HFFc6 (cell line): ENCODE data around the gene CKAP2L. TPM values are rescaled to one million over a fixed set of nuclear protein-coding genes. Genes with fewer than 3 reads are reported as not detected.

Experiments
- DNase-seq: peaks from one replicate; pipeline ENCODE4 v3.0.0-alpha.2; 2018
- H3K27ac Mint-ChIP-seq: 2 replicates; pipeline ENCODE4 v1.8.0; 2020; ENCODE audit warnings: mild to moderate bottlenecking, mixed read lengths
- H3K27me3 Mint-ChIP-seq: 2 replicates; pipeline ENCODE4 v1.8.0; 2021; ENCODE audit warnings: mild to moderate bottlenecking, moderate library complexity, mixed read lengths; ENCODE audit not compliant: insufficient read depth
- H3K36me3 Mint-ChIP-seq: 2 replicates; pipeline ENCODE4 v1.8.0; 2021; ENCODE audit warnings: low read depth, mixed read lengths
- H3K4me1 Mint-ChIP-seq: 2 replicates; pipeline ENCODE4 v1.8.0; 2020; ENCODE audit warnings: low read depth, mixed read lengths
- H3K4me3 Mint-ChIP-seq: 2 replicates; pipeline ENCODE4 v1.8.0; 2020; ENCODE audit warnings: mild to moderate bottlenecking, moderate library complexity, mixed read lengths
- H3K9me3 Mint-ChIP-seq: 2 replicates; pipeline ENCODE4 v1.8.0; 2020; ENCODE audit warnings: mild to moderate bottlenecking, mixed read lengths
- CTCF ChIP-seq: fragments of 200-600 bp; sonication (generic); IDR thresholded peaks from 2 replicates; pipeline ENCODE4 v1.5.0; 2021; ENCODE audit warnings: antibody characterized with exemption, mild to moderate bottlenecking
- total RNA-seq, 6 experiments: library from RNA; stranded (reverse); fragmentation: NEBNext Ultra II Directional; extraction: Animal tissue kit (Norgen Biotek cat#: 25700); gene quantifications; 2 replicates in 1 of 6; 3 replicates in 5 of 6; pipeline ENCODE4 v1.2.3, GENCODE V29; 2021

The CKAP2L gene
- total RNA-seq, 6 experiments from 2014 or later: 10.6 to 35.7 (median 30.2) TPM

- Mint-ChIP-seq H3K9me3 (no peaks in the 10 kb centered on the region), H3K4me3 (no peak overlapping the region), H3K27ac (peak overlapping the region; percentile 98), H3K27me3 (no peaks in the 10 kb centered on the region; the same call in 1 of the 2 replicates), H3K4me1 (peaks cover 37% of the 10 kb centered on the region), H3K36me3 (no peaks in the 10 kb centered on the region)
- TF ChIP-seq CTCF: no peak
- DNase-seq: no peak
Observed at GRCh38 chr2:112693596-112693995, 70.8 kb downstream of the CKAP2L start.

- no peak for DNase-seq
- no peak for TF ChIP-seq CTCF
- Mint-ChIP-seq H3K36me3 (no peaks in the 10 kb centered on the region), H3K27me3 (no peaks in the 10 kb centered on the region; the same call in 1 of the 2 replicates), H3K4me1 (peaks cover 44% of the 10 kb centered on the region), H3K9me3 (no peaks in the 10 kb centered on the region), H3K27ac (peak overlapping the region; percentile 98), H3K4me3 (peak overlapping the region; percentile 60)
Observed at GRCh38 chr2:112692918-112693317, 71.5 kb downstream of the CKAP2L start.

GRCh38 chr2:112692495-112692911 is 71.9 kb downstream of the CKAP2L start:
- TF ChIP-seq CTCF: no peak
- Mint-ChIP-seq H3K4me1 (peaks cover 48% of the 10 kb centered on the region), H3K27me3 (no peaks in the 10 kb centered on the region; the same call in 1 of the 2 replicates), H3K36me3 (no peaks in the 10 kb centered on the region), H3K4me3 (peak overlapping the region; percentile 60), H3K9me3 (no peaks in the 10 kb centered on the region), H3K27ac (peak overlapping the region; percentile 98)
- DNase-seq: peak; percentile 96

DNA sequence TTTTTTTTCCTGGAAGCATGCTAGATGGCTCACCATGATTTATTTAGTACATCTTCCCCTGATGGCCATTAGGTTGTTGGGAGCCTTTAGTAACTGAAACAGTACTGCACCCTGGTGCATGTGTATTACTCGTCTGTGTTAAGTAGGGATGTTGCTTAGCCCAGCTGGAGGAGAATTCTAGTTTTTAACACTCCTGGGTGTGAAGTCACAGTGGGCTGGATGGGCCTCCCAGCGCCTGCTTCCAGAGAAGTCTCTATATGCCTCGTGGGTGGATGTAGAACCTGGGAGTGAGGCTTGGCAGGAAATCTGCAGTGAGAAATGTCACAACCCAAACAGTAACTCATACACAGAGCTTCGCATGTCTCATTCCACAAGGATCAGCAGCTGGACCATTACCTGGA is 72.5 kb downstream of the CKAP2L start:
- TF ChIP-seq CTCF: no peak
- peak overlapping the region; percentile 58 for H3K4me3 Mint-ChIP-seq
- no peaks in the 10 kb centered on the region for H3K36me3 Mint-ChIP-seq
- no peak for DNase-seq
- no peaks in the 10 kb centered on the region for H3K9me3 Mint-ChIP-seq
- no peaks in the 10 kb centered on the region; the same call in 1 of the 2 replicates for H3K27me3 Mint-ChIP-seq
- H3K27ac Mint-ChIP-seq: peak overlapping the region; percentile 98
- H3K4me1 Mint-ChIP-seq: peaks cover 48% of the 10 kb centered on the region

DNA sequence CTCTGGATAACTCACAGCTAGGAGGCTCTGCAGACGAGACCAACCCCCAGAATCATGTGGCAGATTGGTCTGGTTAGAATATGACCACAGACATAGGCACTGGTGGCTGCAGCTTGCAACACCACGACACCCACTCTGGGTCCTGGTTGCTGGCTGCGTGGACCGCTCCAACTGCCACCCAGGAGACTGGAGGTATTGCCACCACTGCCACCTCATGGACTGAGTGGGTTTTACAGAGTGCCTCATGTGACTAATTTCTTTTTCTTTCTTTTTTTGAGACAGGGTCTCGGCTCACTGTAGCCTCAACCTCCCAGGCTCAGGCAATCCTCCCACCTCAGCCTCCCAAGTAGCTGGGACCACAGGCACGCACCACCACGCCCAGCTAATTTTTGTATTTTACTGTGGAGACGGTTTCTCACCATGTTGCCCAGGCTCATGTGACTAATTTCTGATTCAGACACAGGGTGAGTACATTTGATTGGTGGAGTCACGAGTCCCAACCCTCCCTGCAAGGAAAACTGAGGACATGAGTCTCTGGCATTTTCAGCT is 73.5 kb downstream of the CKAP2L start:
- H3K4me3 Mint-ChIP-seq: no peak overlapping the region
- peak; percentile 35 for DNase-seq
- peak overlapping the region; percentile 98 for H3K27ac Mint-ChIP-seq
- peaks cover 48% of the 10 kb centered on the region for H3K4me1 Mint-ChIP-seq
- H3K27me3 Mint-ChIP-seq: no peaks in the 10 kb centered on the region; the same call in 1 of the 2 replicates
- no peaks in the 10 kb centered on the region for H3K36me3 Mint-ChIP-seq
- TF ChIP-seq CTCF: peak; percentile 73
- H3K9me3 Mint-ChIP-seq: no peaks in the 10 kb centered on the region
